Measurements from ENCODE around the gene CHST8. TPM values are rescaled to one million over a fixed set of nuclear protein-coding genes. Genes with fewer than 3 reads are reported as not detected.

Gene CHST8
- total RNA-seq, 1 experiment from 2014 or later, result not detected

GRCh38 chr19:33618884-33619283 lies 2.9 kb upstream of the CHST8 start:
- intact Hi-C loops (cut with micrococcal nuclease; ENCODE audit: unreplicated experiment), result no loop called here
- H3K9me3 Mint-ChIP-seq (ENCODE audit: unreplicated experiment), result no peaks in the 10 kb centered on the region
- ChIA-PET CTCF (no interaction called here), POLR2A (interaction anchor here (0.7 kb wide), 1 partner anchor 831 kb away, joined by 17 read pairs; no protein-coding TSS in a partner anchor)
- H3K9me3 ChIP-seq, result no peaks in the 10 kb centered on the region
- peaks cover 22% of the 10 kb centered on the region for H3K27me3 Mint-ChIP-seq (ENCODE audit: insufficient read depth, unreplicated experiment)
- H3K4me1 ChIP-seq, result 0 out of 2 replicates have a peak, but pooled peaks cover 5% of the 10 kb centered on the region
- H3K4me3 ChIP-seq (ENCODE audit: low read depth, low read length), result no peak overlapping the region
- TF ChIP-seq CTCF (IDR thresholded peaks at IDR 0.05; ENCODE audit: insufficient read depth in 1 of 2, low read depth in 1 of 2, low read length in 1 of 2, severe bottlenecking in 1 of 2, unreplicated experiment in 1 of 2), result no peak
- peaks cover 4% of the 10 kb centered on the region for H3K27me3 ChIP-seq (replicated peaks; ENCODE audit: control insufficient read depth, insufficient read depth, low read length)
- DNase-seq, result no peak
- BruUV-seq (replicated peaks), result no TSS peak
- H3K4me1 Mint-ChIP-seq (ENCODE audit: low read depth, unreplicated experiment), result no peaks in the 10 kb centered on the region
- no peak overlapping the region for H3K27ac Mint-ChIP-seq (ENCODE audit: unreplicated experiment)
- no peak overlapping the region for H3K4me3 Mint-ChIP-seq (ENCODE audit: unreplicated experiment)
- H3K36me3 Mint-ChIP-seq (ENCODE audit: insufficient read depth, unreplicated experiment), result no peaks in the 10 kb centered on the region
- H3K36me3 ChIP-seq (ENCODE audit: control insufficient read depth, insufficient read depth, low read length), result no peaks in the 10 kb centered on the region

GRCh38 chr19:33620611-33621010 lies 1.1 kb upstream of the CHST8 start:
- Histone ChIP-seq H3K4me1 (0 out of 2 replicates have a peak, but pooled peaks cover 5% of the 10 kb centered on the region), H3K4me3 (ENCODE audit: low read depth, low read length) (no peak overlapping the region), H3K36me3 (ENCODE audit: control insufficient read depth, insufficient read depth, low read length) (no peaks in the 10 kb centered on the region), H3K27me3 (replicated peaks; ENCODE audit: control insufficient read depth, insufficient read depth, low read length) (peaks cover 4% of the 10 kb centered on the region), H3K9me3 (no peaks in the 10 kb centered on the region)
- no peak for DNase-seq
- intact Hi-C loops (cut with micrococcal nuclease; ENCODE audit: unreplicated experiment), result no loop called here
- TF ChIP-seq CTCF (IDR thresholded peaks at IDR 0.05; ENCODE audit: insufficient read depth in 1 of 2, low read depth in 1 of 2, low read length in 1 of 2, severe bottlenecking in 1 of 2, unreplicated experiment in 1 of 2), result no peak
- CTCF ChIA-PET, result no interaction called here
- H3K27me3 Mint-ChIP-seq (ENCODE audit: insufficient read depth, unreplicated experiment), result peaks cover 32% of the 10 kb centered on the region
- no peaks in the 10 kb centered on the region for H3K9me3 Mint-ChIP-seq (ENCODE audit: unreplicated experiment)
- H3K4me1 Mint-ChIP-seq (ENCODE audit: low read depth, unreplicated experiment), result no peaks in the 10 kb centered on the region
- BruUV-seq (replicated peaks), result no TSS peak
- no peak overlapping the region for H3K27ac Mint-ChIP-seq (ENCODE audit: unreplicated experiment)
- H3K4me3 Mint-ChIP-seq (ENCODE audit: unreplicated experiment), result no peak overlapping the region
- POLR2A ChIA-PET, result no interaction called here
- no peaks in the 10 kb centered on the region for H3K36me3 Mint-ChIP-seq (ENCODE audit: insufficient read depth, unreplicated experiment)

- Histone ChIP-seq H3K4me1 (0 out of 2 replicates have a peak, but pooled peaks cover 5% of the 10 kb centered on the region), H3K36me3 (ENCODE audit: control insufficient read depth, insufficient read depth, low read length) (no peaks in the 10 kb centered on the region), H3K4me3 (ENCODE audit: low read depth, low read length) (peak overlapping the region; percentile 4; the same call in 1 of the 2 replicates), H3K27me3 (replicated peaks; ENCODE audit: control insufficient read depth, insufficient read depth, low read length) (peaks cover 4% of the 10 kb centered on the region), H3K9me3 (no peaks in the 10 kb centered on the region)
- Mint-ChIP-seq H3K9me3 (ENCODE audit: unreplicated experiment) (no peaks in the 10 kb centered on the region), H3K4me1 (ENCODE audit: low read depth, unreplicated experiment) (no peaks in the 10 kb centered on the region), H3K27me3 (ENCODE audit: insufficient read depth, unreplicated experiment) (peaks cover 37% of the 10 kb centered on the region), H3K36me3 (ENCODE audit: insufficient read depth, unreplicated experiment) (no peaks in the 10 kb centered on the region), H3K27ac (ENCODE audit: unreplicated experiment) (no peak overlapping the region), H3K4me3 (ENCODE audit: unreplicated experiment) (peak overlapping the region; percentile 46)
- no TSS peak for BruUV-seq (replicated peaks)
- POLR2A ChIA-PET, result no interaction called here
- no peak for DNase-seq
- intact Hi-C loops (cut with micrococcal nuclease; ENCODE audit: unreplicated experiment), result no loop called here
- no peak for TF ChIP-seq CTCF (IDR thresholded peaks at IDR 0.05; ENCODE audit: insufficient read depth in 1 of 2, low read depth in 1 of 2, low read length in 1 of 2, severe bottlenecking in 1 of 2, unreplicated experiment in 1 of 2)
- CTCF ChIA-PET, result no interaction called here
These were observed 528 bp upstream of the CHST8 start for GRCh38 chr19:33621065-33621785.

All from Caco-2 (cell line).